ENCODE data around the gene SOCS3.
"Not testable (repeated sequence)": the region's sequence is repeated elsewhere in the genome, so short reads cannot be mapped to it uniquely, and the experiment has no call there.

The SOCS3 gene

DNA sequence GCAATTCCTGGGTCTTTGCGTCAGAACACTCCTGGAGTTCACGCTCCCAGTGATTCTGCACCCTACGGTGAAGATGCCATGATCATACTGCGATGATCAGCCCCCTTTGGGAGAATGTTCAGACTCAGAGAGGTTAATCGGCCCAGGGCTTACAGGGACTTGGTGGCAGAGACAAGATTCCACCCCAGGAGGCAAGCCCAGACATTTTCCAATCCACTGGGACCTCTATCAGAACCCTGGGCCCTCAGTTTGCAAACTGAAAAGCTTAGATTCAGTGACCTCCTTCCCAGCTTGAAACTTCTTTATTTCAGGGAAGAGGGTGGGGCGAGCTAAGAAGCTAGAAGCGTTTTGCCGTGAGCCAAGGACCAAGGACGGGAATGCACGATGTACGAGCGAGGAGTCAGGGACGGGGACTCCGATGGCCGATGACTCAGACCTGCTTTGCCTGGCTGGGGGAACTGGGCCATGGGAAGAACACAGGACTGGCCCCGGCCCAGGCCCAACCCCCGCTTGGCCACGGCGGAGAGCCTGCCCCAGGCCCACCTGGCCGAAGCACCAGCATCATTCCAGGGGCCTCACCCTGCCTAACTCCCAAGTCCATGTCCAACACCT, 34.7 kb downstream of the SOCS3 start:
- no peak for DNase-seq

DNA sequence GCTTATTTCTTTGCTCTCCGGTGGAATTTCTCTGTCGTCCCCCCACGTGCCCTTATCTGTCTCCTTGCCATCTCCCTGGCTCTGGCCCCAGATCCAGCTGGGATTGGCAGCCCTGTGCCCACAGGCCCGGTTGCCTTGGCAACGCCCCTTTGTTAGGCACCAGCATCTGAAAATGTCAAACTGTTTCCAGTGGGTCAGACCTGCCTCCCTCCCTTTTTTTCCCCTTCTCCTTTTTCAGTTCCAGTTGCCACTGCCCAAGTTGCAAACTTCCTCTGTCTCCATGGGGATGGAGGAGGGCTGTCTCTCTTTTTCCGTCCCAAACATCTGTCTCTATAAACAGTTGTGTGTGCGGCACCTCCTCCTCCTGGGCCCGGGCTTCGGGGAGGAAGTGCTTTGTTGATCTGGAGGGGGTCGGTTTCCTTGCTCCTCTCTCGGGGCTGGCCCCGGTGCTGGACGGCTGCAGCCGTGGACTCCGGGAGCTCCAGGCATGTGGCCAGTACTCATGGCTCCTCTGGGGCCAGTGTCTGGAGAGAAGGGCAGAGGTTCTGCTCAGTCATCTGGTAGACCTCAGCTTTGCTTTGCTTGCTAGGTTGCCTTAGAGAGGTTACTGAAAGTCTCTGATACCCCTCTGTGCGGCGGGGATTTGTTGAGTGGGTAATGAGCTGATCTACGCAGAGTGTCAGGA, 35.3 kb downstream of the SOCS3 start:
- peak; percentile 42 for DNase-seq

DNA sequence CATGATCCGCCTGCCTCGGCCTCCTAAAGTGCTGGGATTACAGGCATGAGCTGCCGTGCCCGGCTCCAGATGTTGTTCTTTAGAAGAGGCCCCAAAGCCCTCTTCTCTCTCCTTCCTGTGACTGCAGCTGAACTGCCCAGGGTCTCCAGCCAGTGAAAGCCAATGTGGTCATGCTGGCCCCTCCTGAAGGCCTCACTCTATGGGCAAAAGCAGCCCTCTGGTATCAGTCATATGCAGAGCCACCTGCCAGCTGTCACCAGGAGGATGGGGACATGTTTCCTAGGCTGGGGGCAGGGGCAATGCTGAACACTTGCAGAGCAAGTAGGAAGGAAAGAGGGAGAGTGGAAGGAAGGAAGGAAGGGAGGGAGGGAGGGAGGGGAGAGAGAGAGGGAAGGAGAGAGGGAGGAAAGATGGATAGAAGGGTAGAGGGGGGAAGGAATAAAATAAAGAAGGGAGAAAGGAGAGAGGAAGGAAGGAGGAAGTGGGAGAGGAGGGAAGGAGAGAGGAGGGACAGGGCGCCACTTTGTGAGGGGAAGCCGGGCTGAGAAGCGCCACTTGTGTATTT, 36.0 kb downstream of the SOCS3 start:
- no peak for DNase-seq

DNA sequence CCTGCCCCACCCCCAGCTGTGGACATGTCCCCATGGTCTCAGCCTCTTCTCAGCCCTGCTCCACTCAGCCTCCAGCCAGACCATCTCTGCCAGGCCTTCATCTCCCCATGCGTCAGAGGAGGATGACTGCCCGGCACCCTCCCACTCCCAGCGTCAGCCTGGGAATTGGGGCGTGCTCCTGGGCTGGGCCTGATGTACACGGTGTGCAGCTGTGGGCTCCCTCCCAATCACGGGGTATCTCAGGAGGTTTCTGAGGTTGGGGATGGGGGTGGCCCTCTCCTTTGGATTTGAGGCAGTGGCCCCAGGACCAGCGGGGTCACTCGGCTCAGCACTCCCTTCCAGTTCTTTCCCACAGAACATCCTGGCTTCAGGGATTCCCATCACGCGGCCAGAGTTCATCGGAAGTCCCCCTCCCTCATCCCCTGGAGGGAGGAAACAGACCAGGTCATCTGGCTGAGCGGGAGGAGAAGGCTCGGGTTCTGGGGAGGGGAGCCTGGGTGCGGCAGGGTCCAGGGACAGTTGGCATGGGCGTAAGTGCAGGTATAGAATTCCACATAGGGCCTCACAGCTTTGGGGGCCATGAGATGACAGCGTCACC, 36.9 kb downstream of the SOCS3 start:
- no peak for DNase-seq

DNA sequence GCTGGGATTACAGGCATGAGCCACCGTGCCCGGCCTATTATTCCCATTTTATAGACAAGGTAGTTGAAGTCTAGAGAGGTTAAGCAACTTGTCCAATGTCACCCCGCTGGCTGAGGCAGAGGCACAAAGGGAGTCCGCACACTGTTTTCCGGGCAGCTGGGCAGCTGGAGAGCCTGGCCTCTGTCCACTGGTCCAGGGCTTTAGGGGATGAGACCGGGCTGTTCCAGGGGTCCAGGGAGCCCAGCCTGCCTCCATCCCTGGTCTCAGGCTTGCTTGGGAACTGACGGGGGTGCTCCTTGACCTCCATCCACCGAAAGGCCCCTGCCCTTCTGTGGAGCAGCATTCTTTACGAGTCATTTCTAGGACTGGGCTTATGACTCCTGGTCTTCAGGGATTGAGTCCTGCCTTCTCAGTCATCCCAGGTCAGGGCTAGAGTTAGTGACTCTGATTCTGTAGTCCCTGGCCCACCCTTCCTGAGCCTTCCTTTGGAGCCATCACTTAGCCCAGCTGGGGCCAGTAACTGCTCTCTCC, 37.5 kb downstream of the SOCS3 start:
- no peak for DNase-seq

DNA sequence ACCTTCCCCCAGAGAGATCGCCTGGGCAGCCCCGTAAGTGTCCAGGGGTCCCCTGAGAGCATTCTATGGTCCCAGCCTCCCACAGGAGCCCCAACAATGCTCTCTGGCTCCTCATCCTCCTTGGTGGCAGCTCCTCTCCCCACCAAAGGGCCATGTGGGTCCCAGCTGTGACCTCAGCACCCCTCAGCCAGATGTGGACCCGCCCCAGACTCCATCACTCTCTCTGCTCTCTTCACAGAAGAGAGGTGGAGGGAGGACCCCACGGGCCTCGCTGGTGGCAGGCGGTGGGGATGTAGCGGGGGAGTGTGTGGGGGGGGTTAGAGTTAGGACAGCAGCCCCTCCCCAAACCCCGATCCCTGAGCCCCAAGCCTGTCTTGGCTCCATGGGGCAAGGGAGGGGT, 41.0 kb downstream of the SOCS3 start:
- no peak for DNase-seq

DNA sequence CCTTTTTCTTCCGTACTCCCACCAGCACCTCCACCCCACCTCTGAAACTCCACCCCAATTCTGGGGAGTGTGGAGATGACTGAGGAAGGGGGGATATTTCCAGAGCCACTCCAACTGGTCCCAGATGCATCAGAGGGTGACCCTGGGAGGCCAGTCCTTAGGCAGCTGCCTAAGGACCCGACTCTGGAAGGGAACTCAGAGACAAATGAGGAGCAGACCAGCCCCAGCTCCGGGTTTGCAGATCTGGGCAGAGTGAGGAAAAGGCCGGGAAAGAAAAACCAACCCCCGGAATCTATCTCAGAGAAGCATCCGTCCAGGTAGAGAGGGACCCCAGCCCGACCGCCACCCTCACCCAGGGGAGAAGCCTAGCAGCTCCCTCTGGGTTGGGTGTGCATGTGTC, 41.5 kb downstream of the SOCS3 start:
- DNase-seq: no peak

DNA sequence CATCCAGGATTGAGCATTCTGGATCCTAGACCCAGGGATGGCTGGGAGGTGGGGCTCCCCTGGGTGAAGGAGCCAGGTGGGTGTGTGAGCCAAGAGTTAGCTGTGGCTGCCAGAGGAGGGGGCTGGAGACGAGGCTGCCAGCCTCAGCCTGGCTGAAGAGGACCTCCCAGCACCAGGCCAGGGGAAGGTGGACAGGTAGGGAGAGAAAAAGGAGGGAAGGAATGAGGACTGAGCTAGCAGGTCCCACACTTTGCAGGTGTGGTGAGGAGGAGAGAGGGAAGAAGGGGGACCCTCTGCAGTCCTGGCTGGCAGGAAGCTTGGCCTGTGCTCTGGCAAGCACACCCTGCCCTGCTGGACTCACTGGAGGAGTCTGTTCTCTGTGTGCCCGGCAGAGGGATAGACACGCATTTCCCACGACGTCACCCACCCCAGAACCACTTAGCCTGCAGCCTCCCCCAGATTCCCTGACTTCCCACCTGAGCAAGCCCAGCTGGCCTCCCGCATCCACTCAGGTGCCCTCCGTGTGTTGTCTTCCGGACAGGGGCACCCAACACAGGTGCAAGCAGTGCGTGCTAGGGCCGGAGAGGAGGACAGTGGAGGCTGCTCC, 42.0 kb downstream of the SOCS3 start:
- DNase-seq: no peak

DNA sequence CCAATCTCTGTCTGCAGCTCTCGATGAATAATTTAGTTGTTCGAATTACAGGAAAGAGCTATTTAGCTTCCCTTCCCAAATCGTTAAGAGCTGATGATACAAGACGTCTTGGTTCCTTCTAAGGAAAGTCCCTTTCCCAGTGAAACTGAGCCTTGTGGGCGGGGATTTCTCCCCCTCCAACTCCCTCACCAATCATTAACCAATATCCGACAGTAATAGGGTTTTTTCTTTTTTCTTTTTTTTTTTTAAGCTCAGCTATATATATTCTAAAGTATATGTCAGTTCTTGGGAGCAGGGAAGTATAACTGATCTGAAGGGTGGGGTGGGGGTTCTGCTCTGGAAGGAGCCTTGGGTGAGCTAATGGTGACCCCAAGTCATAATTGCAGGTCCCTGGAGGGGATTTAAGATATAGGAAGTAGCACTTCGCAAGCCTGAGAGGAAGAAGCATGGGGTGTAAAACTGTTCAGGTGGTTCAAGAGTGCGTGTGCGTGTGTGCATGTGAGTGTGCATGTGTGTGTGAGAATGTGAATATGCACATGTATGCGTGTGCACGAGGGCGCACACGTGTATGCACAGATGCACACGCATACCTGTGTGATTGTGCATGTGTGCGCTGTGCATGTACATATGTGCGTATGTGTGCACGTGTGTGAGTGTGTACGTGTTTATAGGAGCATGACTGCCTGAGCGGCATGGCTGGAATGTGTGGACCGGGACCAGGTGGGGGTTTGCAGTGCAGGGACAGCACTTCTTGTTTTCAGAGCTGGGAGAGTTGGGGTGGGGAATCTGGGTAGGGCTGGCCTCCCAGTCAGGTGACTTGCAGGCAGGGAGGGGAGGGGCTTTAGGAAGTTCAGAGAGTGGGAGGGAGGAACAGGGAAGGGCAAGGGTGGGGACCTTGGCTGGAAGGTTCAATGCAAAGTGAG, 42.7 kb downstream of the SOCS3 start:
- DNase-seq: peak; percentile 26

DNA sequence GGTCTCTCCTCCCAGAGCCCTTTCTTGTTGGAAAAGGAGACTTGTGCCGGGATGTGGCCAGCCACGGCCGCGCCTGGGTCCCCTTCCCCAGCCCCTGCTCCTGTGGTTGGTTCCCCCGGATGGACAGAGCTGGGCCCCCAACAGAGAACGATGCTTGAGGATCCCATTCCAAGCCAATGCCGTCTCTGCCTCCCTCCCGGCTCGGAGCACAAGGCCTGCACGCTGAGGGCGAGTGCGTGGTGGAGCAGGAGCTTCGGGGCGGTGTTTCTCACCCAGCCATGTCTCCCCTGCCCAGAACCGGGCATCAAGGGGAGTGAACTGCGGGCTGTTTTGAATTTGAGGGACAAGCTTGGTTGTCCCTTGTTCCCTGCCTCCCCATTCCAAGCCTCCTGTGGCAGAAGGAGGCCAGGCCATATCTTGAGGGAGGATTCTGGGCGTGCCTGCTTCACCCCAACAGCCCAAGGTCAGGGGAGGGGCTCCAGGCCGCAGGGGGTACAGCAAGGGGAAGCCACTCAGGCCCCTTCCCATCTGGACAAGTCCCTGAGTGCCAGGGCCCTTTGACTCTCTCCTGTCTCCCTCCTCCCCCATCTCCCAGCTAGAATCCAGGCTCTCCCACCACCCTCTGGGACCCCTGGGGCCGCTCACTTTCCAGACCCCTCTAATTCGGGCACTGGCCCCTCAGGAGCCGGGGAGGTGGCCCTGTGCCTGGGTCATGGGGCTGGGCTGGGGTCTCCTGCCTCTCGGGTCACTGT, 43.6 kb downstream of the SOCS3 start:
- no peak for DNase-seq

DNA sequence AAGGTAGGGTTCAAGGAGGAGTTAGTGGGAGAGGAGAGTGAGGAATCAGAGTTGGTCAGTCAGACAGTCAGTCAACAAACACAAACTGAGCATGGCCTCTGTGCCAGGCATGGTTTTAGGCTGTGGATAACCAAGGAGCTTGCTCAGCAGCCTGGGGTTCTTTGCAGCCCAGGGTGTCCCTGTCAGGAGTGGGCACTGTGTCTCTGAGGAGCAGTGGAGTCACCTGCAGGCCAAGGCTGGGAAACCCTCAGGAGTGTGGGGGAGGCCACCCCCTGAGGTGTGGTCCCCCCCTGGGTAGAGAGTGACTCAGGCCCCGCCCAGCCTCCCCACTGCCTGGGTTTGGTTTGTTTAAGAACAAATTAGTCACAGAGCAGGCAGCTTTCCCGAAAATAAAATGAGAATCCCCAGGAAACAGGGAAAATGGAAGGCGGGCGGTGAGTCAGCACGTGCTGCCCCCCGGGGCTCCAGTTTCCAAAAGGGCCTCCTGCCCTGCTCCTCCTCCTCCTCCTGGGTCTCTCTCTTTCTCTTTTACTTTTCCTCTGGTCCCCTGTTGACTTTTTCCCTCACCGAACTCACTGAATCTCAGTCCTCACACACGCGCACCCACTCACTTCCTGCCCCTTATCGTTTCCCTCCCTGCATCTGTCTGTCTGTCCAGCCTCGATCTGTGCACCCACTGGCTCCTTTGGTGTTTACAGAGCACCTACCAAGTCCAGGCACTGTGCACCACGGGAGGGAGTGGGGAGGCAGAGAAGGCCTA, 44.3 kb downstream of the SOCS3 start:
- peak; percentile 78 for DNase-seq

DNA sequence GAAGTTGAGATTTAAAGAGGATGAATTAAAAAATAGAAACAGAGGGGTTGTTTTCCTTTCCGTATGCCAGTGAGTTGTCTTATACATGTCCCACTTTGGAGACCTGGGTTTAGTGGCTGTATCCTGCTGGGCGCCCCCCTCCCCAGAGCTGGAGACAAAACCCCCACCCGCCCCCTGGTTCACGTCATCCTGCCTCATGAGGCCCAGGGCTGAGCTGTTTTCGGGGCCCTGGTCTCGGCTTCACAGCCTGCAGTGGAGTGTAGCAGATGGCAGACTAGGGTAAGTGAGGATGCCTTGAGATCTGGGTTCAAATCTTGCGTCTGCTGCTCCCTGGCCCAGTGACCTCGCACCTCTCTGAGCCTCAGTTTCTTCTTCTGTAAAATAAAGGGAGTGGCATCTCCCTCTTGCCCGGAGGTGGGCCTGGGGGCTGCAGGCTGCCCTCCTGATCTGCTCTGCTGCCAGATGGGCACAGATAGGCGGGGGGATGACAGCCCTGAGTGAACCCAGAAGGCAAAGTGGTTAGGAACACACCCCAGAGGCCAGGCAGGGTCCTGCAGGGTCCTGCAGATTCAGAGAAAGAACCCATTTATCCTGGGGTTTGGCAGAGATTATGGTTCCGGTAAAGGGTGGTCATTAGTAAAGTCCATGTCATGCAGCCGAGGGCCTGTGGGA, 45.1 kb downstream of the SOCS3 start:
- peak; percentile 44 for DNase-seq

DNA sequence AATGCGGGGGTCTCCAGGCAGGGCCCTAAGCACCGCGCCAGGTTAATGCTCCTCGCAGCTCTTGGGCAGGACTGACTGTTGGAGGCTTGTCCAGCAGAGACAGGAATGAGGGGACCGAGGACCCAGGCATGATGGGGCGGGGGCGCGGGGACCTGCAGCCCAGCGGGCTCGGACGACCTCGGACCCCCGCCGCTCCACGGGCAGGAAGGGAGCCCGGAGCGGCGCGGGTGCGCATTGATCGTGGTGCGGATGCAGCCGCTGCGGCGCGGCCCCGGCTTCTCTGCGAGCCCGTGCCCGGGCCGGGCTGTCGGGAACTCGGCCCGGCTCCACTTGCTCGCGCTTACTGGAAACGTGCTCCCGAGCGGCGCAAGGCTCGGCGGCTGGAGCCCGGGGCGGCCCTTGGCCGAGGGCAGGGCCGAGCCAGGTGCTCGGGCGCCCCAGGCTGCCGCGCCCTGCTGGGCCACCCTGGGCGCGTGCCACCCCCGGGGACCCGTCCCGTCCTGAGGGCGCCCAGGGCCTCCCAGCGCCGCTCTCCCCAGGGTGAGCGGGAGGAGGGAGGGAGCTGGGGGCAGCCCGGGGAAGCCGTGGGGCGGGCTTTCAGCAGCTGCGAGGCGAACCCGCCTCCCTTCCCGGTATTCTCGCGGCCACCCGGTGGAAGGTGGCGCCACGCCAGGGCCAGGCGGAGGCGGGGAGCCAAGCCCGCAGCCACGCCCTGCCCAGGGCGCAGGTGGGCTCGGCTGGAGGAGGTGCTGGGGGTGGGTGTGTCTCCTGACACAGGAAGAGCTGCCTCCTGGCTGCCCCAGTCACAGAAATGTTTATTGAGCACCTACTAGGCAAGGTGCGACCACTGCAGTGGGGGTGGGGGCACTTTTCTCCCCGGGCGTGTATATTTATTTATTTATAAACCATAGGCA, 45.9 kb downstream of the SOCS3 start:
- DNase-seq: peak; percentile 87

DNA sequence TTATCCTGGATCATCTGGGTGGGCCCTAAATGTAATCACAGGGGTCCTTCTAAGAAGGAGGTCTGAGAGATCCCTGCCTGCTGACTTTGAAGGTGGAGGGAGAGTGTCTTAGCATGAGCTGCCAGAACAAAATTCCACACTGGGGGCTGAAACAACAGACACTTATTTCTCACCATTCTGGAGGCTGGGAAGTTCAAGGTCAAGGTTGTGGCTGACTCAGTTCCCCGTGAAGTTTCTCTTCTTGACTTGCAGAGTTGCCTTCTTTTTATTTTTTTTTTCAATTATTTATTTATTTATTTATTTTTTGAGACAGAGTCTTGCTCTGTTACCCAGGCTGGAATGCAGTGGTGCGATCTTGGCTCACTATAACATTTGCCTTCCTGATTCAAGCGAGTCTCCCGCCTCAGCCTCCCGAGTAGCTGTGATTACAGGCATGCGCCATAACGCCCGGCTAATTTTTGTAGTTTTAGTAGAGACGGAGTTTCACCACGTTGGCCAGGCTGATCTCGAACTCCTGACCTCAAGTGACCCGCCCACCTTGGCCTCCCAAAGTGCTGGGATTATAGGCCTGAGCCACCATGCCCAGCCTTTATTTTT, 50.1 kb downstream of the SOCS3 start:
- not testable (repeated sequence) for DNase-seq

DNA sequence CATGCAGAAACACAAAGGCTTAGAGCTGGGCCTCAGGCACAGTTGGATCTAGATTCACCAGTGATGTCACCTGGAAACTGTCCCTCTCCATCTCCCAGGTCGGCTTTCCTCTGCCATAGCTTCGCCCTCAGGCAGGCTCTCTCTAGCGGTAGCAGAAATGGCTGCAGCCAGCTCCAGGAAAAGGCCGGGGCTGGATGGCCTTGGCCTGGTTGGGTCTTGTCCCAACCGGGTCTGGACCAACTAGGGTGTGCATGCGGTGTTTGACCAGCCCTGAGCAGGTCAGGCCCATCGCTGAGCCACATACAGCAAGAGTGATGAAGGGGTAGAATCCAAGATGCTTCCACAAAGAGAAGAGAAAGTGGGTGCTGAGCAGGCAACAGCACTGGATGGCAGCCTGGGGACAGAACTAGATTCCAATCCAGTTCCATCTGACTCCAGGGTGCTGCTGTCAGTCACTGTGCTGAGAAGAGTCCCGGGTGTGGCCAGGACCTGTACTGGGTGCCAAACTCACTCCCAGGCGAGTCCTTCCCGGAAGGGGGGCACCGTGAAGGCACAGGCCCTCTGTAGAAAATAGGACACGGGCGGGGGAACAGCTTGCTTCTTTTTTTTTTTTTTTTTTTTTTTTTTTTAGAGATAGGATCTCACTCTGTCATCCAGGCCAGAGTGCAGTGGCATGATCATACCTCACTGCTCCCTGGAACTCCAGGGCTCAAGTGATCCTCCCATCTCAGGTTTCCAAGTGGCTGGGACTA, 51.8 kb downstream of the SOCS3 start:
- DNase-seq: no peak

DNA sequence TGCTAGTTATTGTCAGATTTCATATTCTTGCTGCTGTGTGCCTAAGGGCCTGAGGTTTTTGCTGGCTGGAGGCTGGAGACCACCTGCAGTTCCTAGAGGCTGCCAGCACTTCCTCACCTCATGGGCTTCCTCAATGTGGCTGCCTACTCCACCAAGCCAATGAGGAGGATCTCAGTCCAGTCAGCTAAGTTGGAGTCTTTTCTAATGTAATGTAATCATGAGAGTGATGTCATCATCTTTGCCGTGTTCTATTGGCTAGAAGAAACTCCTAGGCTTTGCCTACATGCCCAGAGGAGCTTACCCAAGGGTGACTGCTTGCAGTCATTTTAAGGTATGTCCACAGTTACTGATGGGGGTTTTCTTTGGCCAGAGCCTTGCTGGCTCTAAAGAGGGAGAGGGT, 53.0 kb downstream of the SOCS3 start:
- no peak for DNase-seq
